ENCODE measurements around the gene HEPACAM.

HEPACAM gene

GRCh38 chr11:124930799-124931198 is 5.0 kb downstream of the HEPACAM start:
- TF ChIP-seq, protein P1, sequence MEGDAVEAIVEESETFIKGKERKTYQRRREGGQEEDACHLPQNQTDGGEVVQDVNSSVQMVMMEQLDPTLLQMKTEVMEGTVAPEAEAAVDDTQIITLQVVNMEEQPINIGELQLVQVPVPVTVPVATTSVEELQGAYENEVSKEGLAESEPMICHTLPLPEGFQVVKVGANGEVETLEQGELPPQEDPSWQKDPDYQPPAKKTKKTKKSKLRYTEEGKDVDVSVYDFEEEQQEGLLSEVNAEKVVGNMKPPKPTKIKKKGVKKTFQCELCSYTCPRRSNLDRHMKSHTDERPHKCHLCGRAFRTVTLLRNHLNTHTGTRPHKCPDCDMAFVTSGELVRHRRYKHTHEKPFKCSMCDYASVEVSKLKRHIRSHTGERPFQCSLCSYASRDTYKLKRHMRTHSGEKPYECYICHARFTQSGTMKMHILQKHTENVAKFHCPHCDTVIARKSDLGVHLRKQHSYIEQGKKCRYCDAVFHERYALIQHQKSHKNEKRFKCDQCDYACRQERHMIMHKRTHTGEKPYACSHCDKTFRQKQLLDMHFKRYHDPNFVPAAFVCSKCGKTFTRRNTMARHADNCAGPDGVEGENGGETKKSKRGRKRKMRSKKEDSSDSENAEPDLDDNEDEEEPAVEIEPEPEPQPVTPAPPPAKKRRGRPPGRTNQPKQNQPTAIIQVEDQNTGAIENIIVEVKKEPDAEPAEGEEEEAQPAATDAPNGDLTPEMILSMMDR (IDR thresholded peaks at IDR 0.05; ENCODE audit: low read depth, low read length): no peak
- H3K36me3 ChIP-seq: no peaks in the 10 kb centered on the region
- no peak overlapping the region for H3K27ac ChIP-seq
- DNase-seq: no peak
- no peaks in the 10 kb centered on the region for H3K27me3 ChIP-seq (ENCODE audit: insufficient read depth, low read depth, severe bottlenecking)
- H3K9me3 ChIP-seq (ENCODE audit: severe bottlenecking): no peaks in the 10 kb centered on the region
- no peak overlapping the region for H3K4me3 ChIP-seq (ENCODE audit: low read depth, low read length)

DNA sequence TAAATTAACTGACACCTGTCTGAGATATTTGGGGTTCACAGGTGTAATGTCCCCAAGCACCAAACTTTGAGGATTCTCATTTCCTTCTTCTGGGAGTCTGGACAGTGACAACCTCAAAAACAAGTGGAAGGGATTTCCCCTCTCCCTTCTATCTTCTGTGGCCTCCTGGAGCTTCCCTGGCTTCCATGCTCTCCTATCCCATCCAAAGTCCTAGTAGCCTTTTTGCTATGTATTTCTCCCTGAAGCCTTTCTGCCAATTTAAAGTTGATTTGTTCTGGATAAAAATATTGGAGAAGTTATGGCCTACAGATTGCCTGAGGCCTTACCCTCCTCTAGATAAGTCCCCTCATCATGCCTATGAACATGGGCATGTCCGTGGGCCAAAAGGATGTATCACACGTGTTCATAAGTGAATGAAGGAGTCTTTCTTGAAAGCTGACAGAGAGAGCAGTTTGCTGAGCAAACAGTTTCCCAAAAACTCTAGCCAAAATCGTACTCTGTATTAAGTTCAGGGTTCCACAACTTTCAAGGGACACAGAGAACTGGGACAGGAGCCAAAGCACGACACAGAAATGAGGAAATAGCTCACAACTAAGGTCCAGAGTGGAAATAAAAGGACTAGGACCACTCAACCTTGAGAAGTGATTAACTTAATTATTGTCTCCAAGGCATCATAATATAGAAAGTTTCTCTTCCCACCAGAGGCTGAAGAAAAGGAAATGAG is 6.7 kb downstream of the HEPACAM start:
- Histone ChIP-seq H3K36me3 (no peaks in the 10 kb centered on the region), H3K27me3 (ENCODE audit: insufficient read depth, low read depth, severe bottlenecking) (no peaks in the 10 kb centered on the region), H3K4me3 (ENCODE audit: low read depth, low read length) (no peak overlapping the region), H3K27ac (no peak overlapping the region), H3K9me3 (ENCODE audit: severe bottlenecking) (no peaks in the 10 kb centered on the region)
- TF ChIP-seq, protein P1 (IDR thresholded peaks at IDR 0.05; ENCODE audit: low read depth, low read length): no peak
- DNase-seq: no peak

GRCh38 chr11:124923296-124923695 is 12.6 kb downstream of the HEPACAM start:
- Histone ChIP-seq H3K36me3 (no peaks in the 10 kb centered on the region), H3K9me3 (ENCODE audit: severe bottlenecking) (no peaks in the 10 kb centered on the region), H3K4me3 (ENCODE audit: low read depth, low read length) (no peak overlapping the region), H3K27ac (no peak overlapping the region), H3K27me3 (ENCODE audit: insufficient read depth, low read depth, severe bottlenecking) (no peaks in the 10 kb centered on the region)
- no peak for DNase-seq
- TF ChIP-seq, protein P1 (IDR thresholded peaks at IDR 0.05; ENCODE audit: low read depth, low read length): no peak

DNA sequence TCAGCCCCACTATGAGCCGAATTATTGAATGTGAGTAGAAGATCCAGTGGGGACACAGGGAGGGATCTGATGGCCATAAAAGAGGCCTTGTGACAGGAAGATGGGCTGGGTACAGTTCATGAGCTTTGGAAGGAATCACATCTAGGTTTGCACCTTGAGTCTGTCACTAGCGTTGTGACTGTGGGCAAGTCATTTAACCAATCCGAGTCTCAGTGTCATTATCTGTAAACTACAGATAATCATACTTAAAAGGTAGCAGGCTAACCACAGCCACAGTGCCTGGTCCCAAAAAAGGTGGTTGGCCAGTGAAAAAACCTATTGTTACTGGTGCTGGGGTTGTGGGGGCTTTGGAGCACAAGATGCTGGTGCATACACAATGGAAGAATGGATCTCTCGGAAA is 13.0 kb downstream of the HEPACAM start:
- TF ChIP-seq, protein P1 (IDR thresholded peaks at IDR 0.05; ENCODE audit: low read depth, low read length): no peak
- no peaks in the 10 kb centered on the region for H3K36me3 ChIP-seq
- no peak overlapping the region for H3K4me3 ChIP-seq (ENCODE audit: low read depth, low read length)
- H3K27ac ChIP-seq: no peak overlapping the region
- no peaks in the 10 kb centered on the region for H3K9me3 ChIP-seq (ENCODE audit: severe bottlenecking)
- no peak for DNase-seq
- H3K27me3 ChIP-seq (ENCODE audit: insufficient read depth, low read depth, severe bottlenecking): no peaks in the 10 kb centered on the region

GRCh38 chr11:124920870-124921609 is 14.8 kb downstream of the HEPACAM start:
- DNase-seq: peak; percentile 90
- no peaks in the 10 kb centered on the region for H3K27me3 ChIP-seq (ENCODE audit: insufficient read depth, low read depth, severe bottlenecking)
- H3K36me3 ChIP-seq: no peaks in the 10 kb centered on the region
- H3K27ac ChIP-seq: peak overlapping the region; percentile 59
- peak overlapping the region; percentile 30 for H3K4me3 ChIP-seq (ENCODE audit: low read depth, low read length)
- H3K9me3 ChIP-seq (ENCODE audit: severe bottlenecking): no peaks in the 10 kb centered on the region
- TF ChIP-seq, protein P1 (IDR thresholded peaks at IDR 0.05; ENCODE audit: low read depth, low read length): no peak

Data from WERI-Rb-1 (cell line).